NT2/D1 (cell line): ENCODE data around the gene MYLK.

ENCODE experiments used
- SUZ12 ChIP-seq: IDR thresholded peaks from 2 replicates; pipeline ENCODE4 v1.6.1; 2011; ENCODE audit not compliant: insufficient read length, insufficient read depth; ENCODE audit errors: extremely low read depth
- YY1 ChIP-seq: IDR thresholded peaks from 2 replicates; pipeline ENCODE4 v1.6.1; 2011; ENCODE audit not compliant: insufficient read length, insufficient read depth
- ZNF274 ChIP-seq: IDR thresholded peaks from 2 replicates; pipeline ENCODE4 v1.6.1; 2011; ENCODE audit warnings: mild to moderate bottlenecking, low read depth, low read length

- TF ChIP-seq ZNF274 = no peak
- no peak for TF ChIP-seq YY1
- TF ChIP-seq SUZ12 = no peak
These were observed 64.2 kb downstream of the MYLK start for GRCh38 chr3:123819949-123820348.
